Thoracic aorta (tissue), 2 donors: ENCODE measurements around the gene DOC2A. TPM values are rescaled to one million over a fixed set of nuclear protein-coding genes. Genes with fewer than 3 reads are reported as not detected.

Source experiments
- ATAC-seq: fragments of 150-250 bp; one replicate; pipeline ENCODE4 v1.8.0; 2017; ENCODE audit warnings: low read depth; ENCODE audit not compliant: insufficient number of reproducible peaks, low FRiP score
- DNase-seq: peaks from one replicate; pipeline ENCODE4 v3.0.0-alpha.2; 2020; ENCODE audit warnings: low spot score
- H3K27ac ChIP-seq, 2 donors: fragments of 200-600 bp; sonication (generic); 1 replicate in 1 of 2; 2 replicates in 1 of 2; pipeline ENCODE4 v1.5.1; 2016; ENCODE audit warnings: mild to moderate bottlenecking in 2 of 2, moderate library complexity in 2 of 2
- H3K27me3 ChIP-seq: fragments of 200-600 bp; sonication (generic); replicated peaks from 2 replicates; pipeline ENCODE4 v1.6.0; 2016; ENCODE audit warnings: mild to moderate bottlenecking; ENCODE audit not compliant: insufficient read depth
- H3K36me3 ChIP-seq: fragments of 200-600 bp; sonication (generic); one replicate; pipeline ENCODE4 v1.5.1; 2016
- H3K4me1 ChIP-seq, 2 donors: fragments of 200-600 bp; sonication (generic); 1 replicate in 1 of 2; 2 replicates in 1 of 2; pipeline versions ENCODE4 v1.5.1 to v1.6.0; 2016; ENCODE audit warnings: low read depth in 2 of 2, mild to moderate bottlenecking in 1 of 2; ENCODE audit not compliant: control insufficient read depth in 1 of 2
- H3K4me3 ChIP-seq: fragments of 200-600 bp; sonication (generic); 2 replicates; pipeline ENCODE4 v1.5.1; 2016; ENCODE audit warnings: mild to moderate bottlenecking
- H3K9me3 ChIP-seq: fragments of 200-600 bp; sonication (generic); 2 replicates; pipeline ENCODE4 v1.5.1; 2016
- CTCF ChIP-seq: fragments of 200-600 bp; sonication (generic); IDR thresholded peaks from one replicate; pipeline ENCODE4 v1.5.1; 2019; ENCODE audit warnings: antibody characterized with exemption
- total RNA-seq, 2 donors: library from RNA; depleted of rRNA; stranded (reverse); fragments of >200 nt; gene quantifications; one replicate each; pipeline versions ENCODE4 v1.1.0 to v1.2.3, GENCODE V29; 2016

Gene DOC2A
- total RNA-seq, 2 donors from 2014 or later = 0.56 TPM; not detected in 1

GRCh38 chr16:30006659-30007377, 4.0 kb downstream of the DOC2A start:
- H3K4me1 ChIP-seq = peaks cover 11 to 20% of the 10 kb centered on the region in 2 donors
- no peaks in the 10 kb centered on the region for H3K9me3 ChIP-seq
- DNase-seq (no peak), ATAC-seq (no peak)
- no peak overlapping the region for H3K4me3 ChIP-seq
- no peak for TF ChIP-seq CTCF
- H3K27ac ChIP-seq = no peak overlapping the region
- H3K36me3 ChIP-seq = peaks cover under 1% of the 10 kb centered on the region
- peaks cover 14% of the 10 kb centered on the region for H3K27me3 ChIP-seq

- TF ChIP-seq CTCF = no peak
Observed at GRCh38 chr16:30006095-30006473, 4.7 kb downstream of the DOC2A start.

GRCh38 chr16:30005341-30006094, 5.3 kb downstream of the DOC2A start:
- no peak overlapping the region for H3K27ac ChIP-seq
- H3K36me3 ChIP-seq = peaks cover 7% of the 10 kb centered on the region
- peak; percentile 69 for TF ChIP-seq CTCF
- H3K4me1 ChIP-seq = peaks cover under 1 to 7% of the 10 kb centered on the region in 2 donors
- DNase-seq = no peak
- H3K9me3 ChIP-seq = no peaks in the 10 kb centered on the region
- H3K27me3 ChIP-seq = peaks cover 7% of the 10 kb centered on the region
- H3K4me3 ChIP-seq = no peak overlapping the region
- no peak for ATAC-seq

More at GRCh38 chr16:30006095-30006473, 4.7 kb downstream of the DOC2A start:
- no peaks in the 10 kb centered on the region for H3K9me3 ChIP-seq
- DNase-seq (no peak), ATAC-seq (no peak)
- no peak overlapping the region for H3K27ac ChIP-seq
- no peak overlapping the region for H3K4me3 ChIP-seq
- H3K4me1 ChIP-seq = peaks cover 7 to 13% of the 10 kb centered on the region in 2 donors
- peaks cover 7% of the 10 kb centered on the region for H3K27me3 ChIP-seq
- peaks cover 7% of the 10 kb centered on the region for H3K36me3 ChIP-seq

- Histone ChIP-seq H3K4me3 (no peak overlapping the region), H3K27ac (no peak overlapping the region), H3K4me1 (peaks cover 0 to under 1% of the 10 kb centered on the region in 2 donors), H3K36me3 (peaks cover 7% of the 10 kb centered on the region), H3K27me3 (peaks cover 3% of the 10 kb centered on the region), H3K9me3 (no peaks in the 10 kb centered on the region)
- DNase-seq (no peak), ATAC-seq (no peak)
- TF ChIP-seq CTCF = no peak
Observed at GRCh38 chr16:30004811-30005242, 6.0 kb downstream of the DOC2A start.

- no peak overlapping the region for H3K27ac ChIP-seq
- peaks cover 7% of the 10 kb centered on the region for H3K36me3 ChIP-seq
- DNase-seq = no peak
- no peaks in the 10 kb centered on the region for H3K4me1 ChIP-seq
- no peaks in the 10 kb centered on the region for H3K27me3 ChIP-seq
- H3K9me3 ChIP-seq = no peaks in the 10 kb centered on the region
- no peak for ATAC-seq
- no peak for TF ChIP-seq CTCF
- H3K4me3 ChIP-seq = no peak overlapping the region
Observed at GRCh38 chr16:30004424-30004776, 6.4 kb downstream of the DOC2A start.
